HG02623 (cell line): Measurements from ENCODE around the gene HSPD1.
A peak's percentile ranks its signal among the peaks of the same experiment; 100 is the strongest.

Experiments
- ATAC-seq: cut with Tn5 transposase; IDR thresholded peaks from one replicate; pipeline ENCODE4 v1.9.1; 2021; ENCODE audit warnings: moderate library complexity; ENCODE audit not compliant: unreplicated experiment

Gene HSPD1

DNA sequence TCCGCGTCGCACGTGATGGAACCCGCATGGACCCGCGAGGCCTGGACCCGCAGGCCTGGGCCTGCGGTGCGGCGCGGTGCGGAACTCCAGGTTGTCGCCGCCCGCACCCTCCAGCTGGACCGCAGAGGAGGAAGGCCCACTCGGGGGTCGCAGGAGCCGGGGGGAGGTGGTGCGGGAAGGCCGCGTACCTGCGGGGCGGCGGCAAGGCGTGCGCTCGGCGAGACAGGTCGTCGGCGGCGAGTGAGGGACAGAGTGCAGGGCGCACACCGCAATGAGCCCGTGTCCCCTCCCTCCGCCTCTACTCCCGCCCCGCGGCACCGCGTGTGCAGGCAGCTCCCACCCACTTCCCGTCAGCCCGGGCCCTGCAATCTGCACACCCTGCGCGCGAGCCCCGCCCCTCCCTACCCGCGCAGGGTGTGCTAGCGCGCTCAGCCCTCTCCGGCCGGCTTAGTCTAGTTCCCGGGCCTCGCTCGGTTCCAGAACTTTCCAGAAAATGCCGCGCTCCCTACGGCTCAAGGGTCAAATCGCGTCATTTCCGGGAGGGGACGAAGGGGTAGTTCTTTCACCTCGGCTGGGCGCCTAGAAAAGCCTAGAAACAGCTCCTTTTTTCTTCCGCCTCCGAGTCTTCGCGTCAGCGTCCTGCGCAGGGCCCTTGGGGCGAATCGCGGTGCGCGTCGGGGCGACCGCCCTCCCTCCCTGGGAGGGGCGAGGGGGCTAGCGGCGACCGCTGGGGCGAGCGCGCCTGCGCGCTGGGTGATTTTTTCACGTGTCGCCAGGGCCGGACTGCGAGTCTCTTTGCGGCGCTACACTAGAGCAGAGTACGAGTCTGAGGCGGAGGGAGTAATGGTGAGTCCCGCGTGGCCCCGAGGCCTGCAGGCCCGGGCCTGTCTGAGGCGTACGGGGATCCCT lies at the start of gene HSPD1, which contains the start of gene HSPE1:
Gene HSPD1 (minus strand): TSS at position 247 of the 909 bp plus-strand sequence. CDS start 992 bp downstream, outside the sequence.
Gene HSPE1 (plus strand): TSS at position 786 of the 909 bp plus-strand sequence. CDS start 58 bp downstream, at position 844.
- peak; percentile 75 for ATAC-seq

DNA sequence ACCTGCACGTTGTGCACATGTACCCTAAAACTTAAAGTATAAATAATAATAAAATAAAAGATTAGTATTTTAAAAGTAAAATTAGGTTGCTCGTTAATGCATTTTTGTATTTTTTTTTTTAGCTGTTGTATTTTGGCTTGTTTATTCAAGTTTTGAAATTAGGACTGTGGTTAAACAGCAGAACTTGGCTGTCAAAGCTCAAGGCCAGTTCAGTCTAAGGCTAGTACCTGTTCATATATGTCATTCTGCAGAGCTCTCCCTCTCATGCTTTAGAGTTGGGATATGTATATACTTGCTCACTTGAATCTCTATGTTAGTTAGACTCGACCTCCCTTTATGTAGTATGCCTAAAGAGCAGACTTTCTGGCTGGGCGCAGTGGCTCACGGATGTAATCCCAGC lies 48.9 kb upstream of the HSPD1 start:
- no peak for ATAC-seq

DNA sequence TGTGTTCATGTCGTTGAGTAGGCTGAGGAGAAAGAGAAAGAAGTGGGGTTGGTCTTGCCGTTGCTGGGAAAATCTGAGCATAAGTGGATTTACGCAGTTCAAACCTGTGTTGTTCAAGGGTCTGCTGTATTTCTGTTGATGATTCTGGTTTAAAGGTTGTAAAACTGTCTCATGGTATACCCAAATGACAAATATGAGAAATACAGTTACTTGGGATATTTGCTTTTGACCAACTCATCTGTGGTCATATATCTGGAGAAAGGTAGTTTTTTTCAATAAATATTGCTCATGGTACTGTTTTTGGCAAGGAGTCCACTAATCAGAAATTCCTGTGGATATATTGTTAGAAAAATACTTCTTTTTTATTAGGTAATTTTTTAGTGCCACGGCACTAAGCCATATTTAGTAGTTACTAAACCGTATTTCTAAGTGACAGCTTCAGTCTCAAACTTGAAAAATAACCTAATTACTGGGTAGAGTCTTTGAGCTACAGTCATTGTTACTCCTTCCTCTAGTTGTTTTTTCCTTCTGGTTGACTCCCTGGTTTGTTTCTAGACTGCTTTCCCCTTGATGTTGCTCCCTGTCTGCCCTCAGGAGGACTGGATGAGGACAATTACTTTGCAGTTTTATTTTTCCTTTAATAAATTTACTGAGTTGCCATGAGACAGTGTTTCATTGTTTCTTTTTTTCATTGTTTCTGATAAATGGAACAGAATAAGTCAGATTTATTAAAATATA lies 47.7 kb upstream of the HSPD1 start:
- ATAC-seq: no peak

DNA sequence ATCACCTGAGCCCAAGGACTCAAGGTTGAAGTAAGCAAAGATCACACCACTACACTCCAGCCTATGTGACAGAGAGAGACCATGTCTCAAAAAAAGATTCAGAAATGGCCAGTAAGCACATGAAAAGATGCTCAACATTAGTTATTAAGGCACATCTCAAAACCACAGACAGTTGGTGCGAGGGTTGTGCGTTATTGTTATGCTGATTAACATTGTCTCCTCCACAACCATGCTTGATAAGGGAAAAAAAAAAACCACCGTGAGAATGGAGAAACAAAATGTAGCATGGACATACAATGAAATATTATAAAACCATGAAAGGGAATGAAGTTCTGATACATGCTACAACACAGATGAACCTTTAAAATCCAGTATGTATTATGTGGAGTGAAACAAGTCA lies 43.6 kb upstream of the HSPD1 start:
- no peak for ATAC-seq

DNA sequence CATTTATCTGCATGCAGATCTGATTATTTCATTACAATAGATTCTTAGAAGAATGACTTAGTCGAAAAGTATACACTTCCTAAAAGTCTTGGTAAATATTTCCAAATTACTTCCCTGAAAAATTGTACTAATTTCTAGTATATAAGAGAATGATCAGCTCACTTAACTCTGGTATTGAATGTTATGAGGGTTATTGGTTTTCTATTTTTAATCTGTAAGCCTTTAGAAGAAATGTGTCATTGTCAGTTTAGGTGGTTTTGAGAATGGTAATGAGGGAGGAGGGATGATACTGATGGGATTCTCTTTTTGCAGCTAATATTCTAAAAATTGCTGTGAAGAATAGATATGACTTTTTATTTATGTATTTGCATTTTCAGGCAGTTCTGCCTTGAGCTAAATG lies 40.1 kb upstream of the HSPD1 start:
- no peak for ATAC-seq

DNA sequence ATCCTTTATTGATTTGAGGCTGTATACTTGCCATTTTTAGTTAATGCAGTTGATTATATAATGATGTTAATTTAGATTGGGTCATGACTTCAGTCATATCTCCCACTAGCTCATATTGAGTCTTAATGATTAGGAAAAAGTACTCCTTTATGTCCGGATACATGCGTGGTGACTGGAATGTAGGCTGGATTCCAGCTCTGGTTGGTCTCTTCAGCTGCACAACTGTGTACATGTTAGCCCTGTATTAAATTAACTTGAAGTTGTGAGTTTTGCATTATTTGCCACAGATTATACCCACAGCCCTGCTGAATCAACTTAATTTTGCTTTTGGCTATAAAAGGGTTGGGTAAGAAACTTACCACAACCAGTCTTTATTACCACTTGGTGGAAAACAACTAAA lies 38.8 kb upstream of the HSPD1 start:
- ATAC-seq: no peak

DNA sequence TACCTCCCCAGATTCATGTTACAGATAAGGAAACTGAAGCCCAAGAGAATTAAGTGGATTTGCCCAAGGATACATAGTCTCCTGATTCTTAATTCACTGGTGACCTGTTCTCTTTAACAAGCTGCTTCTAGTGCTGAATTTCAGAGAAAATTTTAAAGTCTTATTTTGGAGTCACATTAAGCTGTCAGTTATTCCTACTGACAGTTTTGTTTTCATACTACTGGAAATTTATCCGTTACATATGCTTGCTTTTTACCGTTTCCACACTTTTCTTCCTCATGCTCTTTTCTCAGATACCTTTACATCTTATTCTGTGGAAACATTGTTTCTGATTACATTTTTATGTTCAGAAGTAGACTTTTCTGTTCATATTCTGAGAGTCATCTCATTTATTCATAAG lies 17.5 kb upstream of the HSPD1 start:
- ATAC-seq: no peak

DNA sequence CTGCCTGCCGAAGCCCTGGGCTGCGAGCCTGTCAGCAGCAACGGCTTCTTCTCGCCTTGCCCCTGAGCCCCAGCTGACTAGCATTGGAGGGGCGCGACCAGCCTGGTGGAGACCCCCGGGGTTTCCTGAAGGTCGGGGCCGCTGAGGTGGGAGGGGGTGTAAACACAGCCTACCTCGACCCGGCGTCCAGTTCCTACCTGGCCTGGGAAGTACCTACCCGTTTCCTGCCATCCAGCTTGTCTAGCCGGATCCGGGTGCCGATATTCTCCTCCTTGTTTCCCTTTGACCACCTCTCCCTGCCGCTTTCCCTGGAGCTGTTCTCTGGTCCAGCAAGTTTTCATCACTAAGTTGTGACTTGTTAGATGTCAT lies 16.7 kb upstream of the HSPD1 start:
- ATAC-seq: peak; percentile 3

DNA sequence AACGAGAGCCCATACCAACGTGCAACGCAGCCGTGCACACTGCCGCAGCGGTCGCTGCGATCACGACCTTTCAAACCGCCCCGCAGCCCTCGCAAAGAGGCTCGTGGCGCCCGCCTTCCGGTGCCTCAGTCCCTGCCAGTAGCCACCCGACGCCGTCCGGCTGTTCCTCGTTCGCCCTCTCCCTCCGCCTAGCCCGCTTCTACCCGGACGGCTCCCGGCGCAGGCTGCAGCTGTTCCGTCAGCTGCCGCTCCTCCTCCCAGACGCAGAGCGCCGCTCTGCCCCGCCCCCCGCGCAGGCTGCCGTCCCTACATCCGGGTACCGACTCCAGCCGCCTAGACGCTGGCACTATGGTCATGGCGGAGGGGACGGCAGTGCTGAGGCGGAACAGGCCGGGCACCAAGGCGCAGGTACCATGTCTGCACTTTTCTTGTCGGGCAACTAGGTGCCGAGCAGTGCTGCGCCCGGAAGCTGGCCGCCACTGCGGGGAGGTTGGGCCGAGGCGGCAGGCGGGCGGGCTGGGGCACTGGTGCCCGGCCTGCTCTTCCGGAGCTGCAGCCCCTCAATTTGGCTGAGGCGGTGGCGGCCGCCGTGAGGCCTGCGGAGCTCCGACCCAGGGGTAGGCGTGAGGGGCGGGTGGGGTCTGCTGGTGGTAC lies 16.2 kb upstream of the HSPD1 start, which contains the start of gene MOB4:
Gene MOB4 (plus strand): TSS at position 328 of the 654 bp plus-strand sequence. CDS start 21 bp downstream, at position 349.
- ATAC-seq: peak; percentile 92

DNA sequence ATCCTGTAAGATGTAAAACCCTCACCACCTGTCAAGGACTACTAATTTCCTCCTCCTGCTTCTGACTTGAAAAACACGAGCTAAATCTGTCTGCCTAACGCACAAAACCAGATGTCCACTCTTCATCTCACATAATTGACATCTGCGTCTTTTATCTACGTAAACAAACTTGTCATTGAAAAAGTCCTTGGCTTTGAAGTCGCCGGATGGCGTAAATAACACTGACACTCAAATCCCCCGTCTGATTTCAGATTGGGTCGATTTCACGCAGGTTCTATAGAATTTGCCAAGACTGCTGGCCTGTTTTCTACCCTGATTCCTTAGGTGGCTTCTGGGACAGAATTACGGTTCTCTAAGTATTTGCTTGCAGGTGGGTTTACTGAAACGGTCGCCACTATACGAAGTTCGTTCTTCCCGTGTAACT lies 15.7 kb upstream of the HSPD1 start:
- ATAC-seq: peak; percentile 8

DNA sequence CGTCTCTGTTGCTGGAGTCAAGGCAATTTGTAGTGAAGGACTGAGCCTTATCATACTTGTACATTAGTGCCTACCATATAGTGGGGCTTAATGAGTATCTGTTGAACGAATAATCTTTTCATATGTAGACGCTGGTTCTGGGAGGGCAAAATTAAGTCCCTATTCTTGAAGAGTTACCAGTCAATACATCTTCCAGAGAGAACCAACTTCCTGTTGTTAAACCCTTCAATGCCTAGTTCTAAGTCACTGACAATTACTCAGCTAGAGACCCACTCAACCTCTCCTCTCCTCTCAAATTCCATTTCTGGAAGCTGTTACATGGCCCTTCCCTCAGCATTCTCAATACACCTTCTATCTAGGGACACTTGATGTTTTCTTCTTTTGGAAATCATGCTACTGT lies 15.1 kb upstream of the HSPD1 start:
- ATAC-seq: no peak

DNA sequence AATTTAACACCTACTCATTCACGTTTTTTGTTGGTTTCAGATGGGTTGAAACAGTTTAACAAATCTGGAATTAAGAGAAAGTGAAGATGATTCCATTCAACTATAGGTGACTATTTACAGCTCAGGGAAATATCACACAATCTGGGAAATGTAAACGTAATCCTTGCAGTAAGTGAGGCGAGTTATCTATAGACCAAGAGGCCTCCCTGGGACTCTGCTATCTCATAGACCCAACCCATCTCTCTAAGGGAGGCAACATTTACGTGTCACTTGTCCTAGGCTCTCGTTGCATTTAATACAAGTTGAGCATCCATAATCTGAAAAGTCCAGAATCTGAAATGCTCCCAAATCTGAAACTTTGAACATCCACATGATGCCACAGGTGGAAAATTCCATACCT lies 14.3 kb upstream of the HSPD1 start:
- no peak for ATAC-seq

DNA sequence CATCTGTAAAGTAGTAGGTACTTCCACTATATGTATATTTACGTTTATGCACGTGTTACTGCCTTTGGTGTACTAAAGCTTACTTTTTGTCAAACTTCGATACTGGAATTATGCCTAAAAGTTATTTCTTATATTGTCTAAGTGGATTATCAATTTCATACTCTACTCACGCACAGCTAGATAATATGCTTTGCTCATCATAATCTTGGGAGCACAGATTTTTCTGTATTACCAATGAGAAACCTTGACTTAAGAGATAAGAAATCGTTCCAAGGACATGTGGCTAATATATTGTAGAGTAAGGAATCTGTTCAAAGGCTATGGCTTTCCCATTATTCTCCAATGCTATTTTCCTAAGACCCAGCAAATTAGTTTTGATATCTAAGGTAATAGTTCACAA lies 7.0 kb upstream of the HSPD1 start:
- no peak for ATAC-seq

DNA sequence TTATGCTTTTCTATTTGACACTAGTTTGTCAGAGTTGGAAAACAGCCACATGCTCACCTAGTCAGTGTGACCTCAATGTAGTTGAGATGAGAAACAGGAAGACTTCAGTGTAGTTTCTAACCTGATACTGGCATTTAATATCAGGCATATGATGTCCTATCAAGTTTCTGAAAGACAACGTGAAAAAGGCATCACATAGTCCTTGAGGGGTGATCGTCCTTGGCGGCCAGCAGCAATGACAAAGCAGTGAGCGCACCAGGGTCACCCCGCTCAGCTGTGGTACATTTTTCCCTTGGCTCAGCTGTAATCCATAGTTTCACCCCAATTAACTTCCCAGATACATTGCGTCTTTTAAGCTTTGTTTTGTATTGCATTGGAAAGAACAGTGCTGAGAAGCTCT lies 4.9 kb upstream of the HSPD1 start:
- ATAC-seq: no peak

DNA sequence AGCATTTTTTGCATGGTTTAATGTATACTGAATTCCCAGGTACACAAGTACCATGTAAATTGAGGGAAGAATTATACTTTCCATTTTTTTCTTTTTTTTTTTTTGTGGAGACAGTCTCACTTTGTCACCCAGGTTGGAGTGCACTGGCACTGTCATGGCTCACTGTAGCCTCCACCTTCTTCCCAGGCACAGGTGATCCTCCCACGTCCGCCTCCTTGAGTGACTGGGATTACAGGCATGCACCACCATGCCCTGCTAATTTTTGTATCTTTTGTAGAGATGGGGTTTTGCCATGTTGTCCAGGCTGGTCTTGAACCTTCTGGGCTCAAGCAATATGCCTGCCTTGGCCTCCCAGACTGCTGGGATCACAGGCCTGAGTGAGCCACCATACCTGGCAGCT lies 4.4 kb upstream of the HSPD1 start:
- ATAC-seq: no peak

DNA sequence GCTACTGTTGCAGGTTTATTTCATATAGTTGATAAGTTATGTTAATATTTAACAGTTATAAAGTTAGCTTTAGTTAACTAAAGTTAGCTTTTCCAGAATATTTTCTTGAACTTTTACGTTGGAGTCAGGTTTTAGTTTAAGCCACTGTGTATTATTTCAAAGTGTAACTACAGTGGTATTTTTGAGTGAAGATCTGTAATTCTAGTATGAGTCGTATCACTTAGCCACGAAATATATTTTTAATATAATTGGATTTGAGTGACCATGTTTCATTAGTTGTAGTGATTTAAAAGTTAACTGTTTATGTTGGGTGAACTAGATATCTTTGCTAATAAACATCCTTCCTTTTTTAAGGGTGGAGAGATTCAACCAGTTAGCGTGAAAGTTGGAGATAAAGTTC lies 3.0 kb upstream of the HSPD1 start:
- ATAC-seq: no peak

DNA sequence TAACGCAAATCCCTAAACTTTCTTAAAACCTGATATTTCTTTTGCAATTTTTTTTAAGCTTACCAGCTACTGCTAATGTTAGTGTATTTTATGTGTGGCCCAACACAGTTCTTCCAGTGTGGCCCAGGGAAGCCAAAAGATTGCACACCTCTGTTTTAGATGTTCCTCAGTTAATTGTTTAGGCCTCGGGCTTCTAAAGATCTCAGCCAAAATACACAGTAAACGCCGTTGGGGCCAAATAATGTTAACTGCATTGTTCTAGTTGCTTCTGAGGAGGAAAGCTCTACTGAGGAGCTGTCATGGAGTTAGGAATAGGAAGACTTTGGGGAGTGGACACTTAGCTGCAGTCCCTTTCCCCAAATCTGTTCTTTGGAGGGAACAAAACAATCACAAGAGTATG lies 2.6 kb upstream of the HSPD1 start:
- no peak for ATAC-seq

DNA sequence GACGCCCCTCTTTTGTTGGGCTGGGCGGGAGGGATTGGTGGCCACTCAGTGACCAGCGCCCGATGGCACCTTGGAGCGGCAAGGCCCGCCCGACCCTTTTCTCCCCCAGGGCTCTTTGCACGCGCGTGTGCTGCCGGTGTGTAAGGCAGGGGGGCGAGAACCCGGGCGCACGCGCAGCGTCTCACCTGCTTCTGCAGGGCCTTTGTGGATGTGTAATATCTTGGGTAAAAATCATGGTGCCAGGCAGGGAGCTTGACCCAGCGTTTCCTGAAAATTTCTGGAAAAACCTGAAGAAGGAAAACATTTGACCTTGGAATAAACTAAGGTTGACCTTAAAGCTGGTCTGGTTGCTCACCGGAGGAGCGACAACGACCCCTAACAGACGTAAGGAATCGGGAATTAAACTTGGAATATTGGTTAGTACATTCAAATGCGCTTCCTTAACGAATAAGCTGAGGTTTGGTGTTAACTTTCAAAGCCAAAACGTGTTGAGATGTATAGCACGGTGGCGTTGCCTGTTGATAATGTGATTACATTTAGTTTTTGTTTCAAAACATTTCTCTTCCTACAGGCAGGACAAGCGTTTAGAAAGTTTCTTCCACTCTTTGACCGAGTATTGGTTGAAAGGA lies 977 bp upstream of the HSPD1 start:
- peak; percentile 3 for ATAC-seq

DNA sequence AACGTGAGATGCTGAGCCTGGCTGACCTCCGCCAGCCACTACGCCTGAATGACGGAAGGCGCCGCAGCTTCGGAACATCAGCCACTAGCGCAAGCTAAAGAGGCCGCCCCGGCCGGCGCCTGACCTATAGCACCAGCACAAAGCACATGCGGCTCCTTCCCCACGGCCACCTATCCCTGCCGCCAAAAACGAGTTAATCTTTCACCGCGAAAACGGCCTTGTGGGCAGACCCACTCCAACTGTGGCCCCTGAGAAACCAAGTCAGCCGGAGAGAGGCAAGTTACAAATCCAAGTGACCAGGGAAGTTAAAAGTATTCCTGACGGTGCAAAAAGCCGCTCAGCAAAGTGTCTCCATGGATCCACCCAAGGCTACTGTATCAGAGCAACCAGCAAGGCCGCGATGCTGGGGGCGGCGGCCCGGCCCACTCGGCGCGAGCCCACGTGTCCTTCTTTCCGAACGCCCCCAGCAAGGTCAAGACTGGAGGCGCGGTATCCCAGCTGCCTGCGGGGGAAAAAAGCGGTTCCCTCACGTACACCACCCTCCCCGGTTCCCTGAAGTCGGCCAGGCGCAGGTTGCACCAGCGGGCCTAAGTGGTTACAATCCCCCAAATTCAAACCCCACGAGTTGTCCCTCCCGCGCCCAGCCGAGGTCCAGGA lies 575 bp downstream of the HSPD1 start:
- peak; percentile 11 for ATAC-seq

DNA sequence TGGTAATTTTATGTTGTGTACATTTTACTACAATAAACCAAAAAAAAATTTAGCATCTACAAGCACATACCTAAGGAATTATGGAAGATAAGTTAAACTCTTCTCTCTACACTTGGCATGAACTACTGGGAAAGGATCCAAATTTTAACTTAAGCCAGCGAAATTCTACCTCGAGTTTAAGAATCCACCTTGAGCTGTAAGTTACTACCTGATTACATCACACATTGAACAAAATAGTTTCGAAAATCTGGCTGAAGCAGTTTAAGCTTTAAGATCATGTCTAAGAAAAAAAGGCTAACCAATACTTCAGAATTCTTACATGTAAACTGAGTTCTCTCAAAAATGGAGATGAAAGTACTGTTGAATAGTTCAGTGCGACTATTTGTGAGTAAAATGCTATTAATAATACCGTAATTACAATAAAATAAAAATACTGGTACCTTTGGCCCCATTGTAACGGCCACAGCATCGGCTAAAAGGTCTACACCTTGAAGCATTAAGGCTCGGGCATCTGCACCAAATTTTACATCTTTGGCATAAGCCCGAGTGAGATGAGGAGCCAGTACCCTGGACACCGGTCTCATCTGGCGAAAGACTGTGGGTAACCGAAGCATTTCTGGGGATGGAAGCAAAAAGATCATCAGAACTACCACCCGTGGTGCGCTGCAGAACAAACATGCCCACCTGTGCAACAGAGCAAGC lies 1.3 kb downstream of the HSPD1 start:
- ATAC-seq: no peak
